Brain microvascular endothelial cell (primary cell): Measurements from ENCODE around the gene PIGR.

Source experiments
- DNase-seq: peaks from one replicate; pipeline ENCODE4 v3.0.0-alpha.2; 2020
- H3K27ac ChIP-seq: fragments of 250-450 bp; sonication (Bioruptor Pico); 2 replicates; pipeline ENCODE4 v1.5.1; 2020; ENCODE audit warnings: mild to moderate bottlenecking, moderate library complexity
- H3K27me3 ChIP-seq: fragments of 250-450 bp; sonication (Bioruptor Pico); replicated peaks from 2 replicates; pipeline ENCODE4 v1.5.1; 2020; ENCODE audit warnings: mild to moderate bottlenecking
- H3K36me3 ChIP-seq: fragments of 250-450 bp; sonication (Bioruptor Pico); replicated peaks from 2 replicates; pipeline ENCODE4 v1.5.1; 2020; ENCODE audit warnings: mild to moderate bottlenecking
- H3K4me3 ChIP-seq: 2 replicates; pipeline ENCODE4 v1.5.1; 2011; ENCODE audit warnings: low read depth, mild to moderate bottlenecking, control low read depth, low read length, moderate library complexity
- CTCF ChIP-seq: IDR thresholded peaks from 2 replicates; pipeline ENCODE4 v1.5.1; 2011; ENCODE audit warnings: low read depth, mild to moderate bottlenecking, moderate library complexity, low read length, control low read depth, inconsistent platforms; ENCODE audit errors: missing control alignments
- in situ Hi-C: cut with HindIII; loops from 2 replicates; pipeline ENCODE4 v1.10.0; 2017; ENCODE audit warnings: low sequenced_read_pairs, low pct_ligation_motif_present

Gene PIGR

GRCh38 chr1:206887701-206888100 lies 58.6 kb downstream of the PIGR start:
- DNase-seq, result no peak
- H3K4me3 ChIP-seq, result no peak overlapping the region
- no peaks in the 10 kb centered on the region for H3K36me3 ChIP-seq
- no peak for TF ChIP-seq CTCF
- no peak overlapping the region for H3K27ac ChIP-seq
- H3K27me3 ChIP-seq, result no peaks in the 10 kb centered on the region
- in situ Hi-C loops, result no loop called here

- no peak for TF ChIP-seq CTCF
- DNase-seq, result no peak
- no peaks in the 10 kb centered on the region for H3K27me3 ChIP-seq
- H3K36me3 ChIP-seq, result no peaks in the 10 kb centered on the region
- H3K4me3 ChIP-seq, result no peak overlapping the region
- in situ Hi-C loops, result no loop called here
- no peak overlapping the region for H3K27ac ChIP-seq
Measured at GRCh38 chr1:206886831-206887230, 59.4 kb downstream of the PIGR start.

GRCh38 chr1:206885341-206886060 lies 60.8 kb downstream of the PIGR start:
- no peaks in the 10 kb centered on the region for H3K36me3 ChIP-seq
- H3K4me3 ChIP-seq, result no peak overlapping the region
- TF ChIP-seq CTCF, result no peak
- DNase-seq, result no peak
- in situ Hi-C loops, result no loop called here
- H3K27me3 ChIP-seq, result no peaks in the 10 kb centered on the region
- no peak overlapping the region for H3K27ac ChIP-seq

- TF ChIP-seq CTCF, result no peak
- DNase-seq, result no peak
- Histone ChIP-seq H3K27me3 (no peaks in the 10 kb centered on the region), H3K27ac (no peak overlapping the region), H3K4me3 (no peak overlapping the region), H3K36me3 (no peaks in the 10 kb centered on the region)
- in situ Hi-C loops, result no loop called here
Measured at GRCh38 chr1:206883876-206884275, 62.4 kb downstream of the PIGR start.

GRCh38 chr1:206883160-206883559 lies 63.1 kb downstream of the PIGR start:
- Histone ChIP-seq H3K36me3 (no peaks in the 10 kb centered on the region), H3K27ac (no peak overlapping the region), H3K4me3 (no peak overlapping the region), H3K27me3 (no peaks in the 10 kb centered on the region)
- in situ Hi-C loops, result no loop called here
- no peak for TF ChIP-seq CTCF
- DNase-seq, result no peak

GRCh38 chr1:206882555-206882954 lies 63.7 kb downstream of the PIGR start:
- H3K27me3 ChIP-seq, result no peaks in the 10 kb centered on the region
- DNase-seq, result no peak
- no peak overlapping the region for H3K27ac ChIP-seq
- TF ChIP-seq CTCF, result no peak
- H3K4me3 ChIP-seq, result no peak overlapping the region
- no peaks in the 10 kb centered on the region for H3K36me3 ChIP-seq
- in situ Hi-C loops, result no loop called here
